Gastroesophageal sphincter (tissue), 4 donors: ENCODE data around the gene NCOA6. TPM values are rescaled to one million over a fixed set of nuclear protein-coding genes. Genes with fewer than 3 reads are reported as not detected.

Experiments used
- ATAC-seq: fragments of 150-250 bp; one replicate; pipeline ENCODE4 v1.9.1; 2016; ENCODE audit warnings: mild to moderate bottlenecking, moderate library complexity
- H3K27ac ChIP-seq, 4 donors: fragments of 200-600 bp; sonication (generic) in 3 of 4; 1 replicate in 3 of 4; 2 replicates in 1 of 4; pipeline ENCODE4 v1.5.1; 2016 to 2019
- H3K27me3 ChIP-seq: fragments of 200-600 bp; sonication (generic); one replicate; pipeline ENCODE4 v1.5.1; 2019
- H3K36me3 ChIP-seq, 2 donors: fragments of 200-600 bp; sonication (generic); one replicate each; pipeline ENCODE4 v1.5.1; 2019; ENCODE audit warnings: control low read depth in 1 of 2
- H3K4me1 ChIP-seq, 3 donors: fragments of 200-600 bp; sonication (generic); 1 replicate in 2 of 3; 2 replicates in 1 of 3; pipeline ENCODE4 v1.5.1; 2016 to 2019; ENCODE audit warnings: control low read depth in 2 of 3
- H3K4me3 ChIP-seq, 2 donors: fragments of 200-600 bp; sonication (generic); one replicate each; pipeline ENCODE4 v1.5.1; 2019; ENCODE audit warnings: mild to moderate bottlenecking in 1 of 2, moderate library complexity in 1 of 2
- H3K9me3 ChIP-seq, 3 donors: fragments of 200-600 bp; sonication (generic); one replicate each; pipeline ENCODE4 v1.5.1; 2017 to 2019; ENCODE audit warnings: control low read depth in 2 of 3
- CTCF ChIP-seq, 4 experiments: fragments of 200-600 bp in 2 of 4; fragments of 450-650 bp in 2 of 4; sonication (generic) in 1 of 4; IDR thresholded peaks; one replicate each; pipeline ENCODE4 v1.5.1; 2017 to 2019; ENCODE audit warnings: antibody characterized with exemption in 4 of 4, mild to moderate bottlenecking in 2 of 4, moderate library complexity in 2 of 4
- EP300 ChIP-seq: sonication (generic); formaldehyde crosslinking; IDR thresholded peaks from one replicate; pipeline ENCODE4 v1.6.1; 2017; ENCODE audit warnings: antibody characterized with exemption, mild to moderate bottlenecking
- POLR2A ChIP-seq, 2 donors: fragments of 450-650 bp; IDR thresholded peaks; one replicate each; pipeline ENCODE4 v1.6.1; 2017; ENCODE audit warnings: antibody characterized with exemption in 2 of 2, mild to moderate bottlenecking in 2 of 2, moderate library complexity in 1 of 2
- POLR2AphosphoS5 ChIP-seq: sonication (generic); formaldehyde crosslinking; IDR thresholded peaks from one replicate; pipeline ENCODE4 v1.6.1; 2017; ENCODE audit warnings: antibody characterized with exemption
- WGBS, 2 donors: methylation state at CpG; one replicate each; pipeline ENCODE4 v1.1.5; 2018; ENCODE audit warnings: low coverage in 1 of 2; 5-methylcytosine and 5-hydroxymethylcytosine counted together
- total RNA-seq, 4 donors: library from RNA; depleted of rRNA; stranded (reverse); fragments of >200 nt; gene quantifications; one replicate each; pipeline ENCODE4 v1.1.0, GENCODE V29; 2016

Gene NCOA6
- total RNA-seq, 4 donors from 2014 or later: 15.2 to 37.0 (median 25.8) TPM

- H3K4me1 ChIP-seq: peaks cover 0 to 75% (median 20%) of the 10 kb centered on the region in 3 donors
- no peaks in the 10 kb centered on the region for H3K9me3 ChIP-seq
- 83% methylated on average over 1 of the region's 3 CpGs; no CpG with 5 or more reads in 1 of the 2 donors for WGBS, 2 donors
- TF ChIP-seq POLR2AphosphoS5 (no peak), CTCF (IDR thresholded peaks at IDR 0.05) (no peak), POLR2A (IDR thresholded peaks at IDR 0.05) (no peak), EP300 (no peak)
- no peaks in the 10 kb centered on the region for H3K27me3 ChIP-seq
- H3K4me3 ChIP-seq: no peak overlapping the region
- ATAC-seq: no peak
- H3K27ac ChIP-seq: peak overlapping the region in 3 of 4 donors; percentile 94 to 100 (median 100)
- H3K36me3 ChIP-seq: peaks cover 0 to 15% of the 10 kb centered on the region in 2 donors
Measured at GRCh38 chr20:34706912-34707784, 118.3 kb downstream of the NCOA6 start.

GRCh38 chr20:34706302-34706875, 119.1 kb downstream of the NCOA6 start:
- Histone ChIP-seq H3K9me3 (no peaks in the 10 kb centered on the region), H3K27ac (peak overlapping the region; percentile 86 to 100 (median 97)), H3K27me3 (no peaks in the 10 kb centered on the region), H3K36me3 (peaks cover 0 to 8% of the 10 kb centered on the region in 2 donors), H3K4me3 (no peak overlapping the region), H3K4me1 (peaks cover 0 to 67% (median 20%) of the 10 kb centered on the region in 3 donors)
- TF ChIP-seq EP300 (no peak), CTCF (IDR thresholded peaks at IDR 0.05) (no peak), POLR2A (IDR thresholded peaks at IDR 0.05) (no peak), POLR2AphosphoS5 (no peak)
- no peak for ATAC-seq
- 80% methylated on average over 1 of the region's 1 CpG; no CpG with 5 or more reads in 1 of the 2 donors for WGBS, 2 donors

GRCh38 chr20:34705397-34706301, 119.8 kb downstream of the NCOA6 start:
- Histone ChIP-seq H3K9me3 (no peaks in the 10 kb centered on the region), H3K27ac (peak overlapping the region; percentile 86 to 100 (median 97)), H3K36me3 (peaks cover 0 to under 1% of the 10 kb centered on the region in 2 donors), H3K4me1 (peaks cover 0 to 60% (median 20%) of the 10 kb centered on the region in 3 donors), H3K4me3 (peak overlapping the region in 1 of 2 donors; percentile 62), H3K27me3 (no peaks in the 10 kb centered on the region)
- 29 to 44% methylated on average over 1 to 3 of the region's 6 CpGs for WGBS, 2 donors
- ATAC-seq: no peak
- TF ChIP-seq POLR2A (IDR thresholded peaks at IDR 0.05) (no peak), EP300 (no peak), POLR2AphosphoS5 (no peak), CTCF (IDR thresholded peaks at IDR 0.05) (peak in 2 of 4 experiments; percentile 32 to 37)

GRCh38 chr20:34705008-34705396, 120.4 kb downstream of the NCOA6 start:
- no peaks in the 10 kb centered on the region for H3K36me3 ChIP-seq
- 10 to 17% methylated on average over 2 of the region's 5 CpGs for WGBS, 2 donors
- no peak for ATAC-seq
- H3K27me3 ChIP-seq: no peaks in the 10 kb centered on the region
- H3K4me1 ChIP-seq: peaks cover 0 to 53% (median 16%) of the 10 kb centered on the region in 3 donors
- peak overlapping the region; percentile 86 to 100 (median 97) for H3K27ac ChIP-seq
- TF ChIP-seq POLR2A (IDR thresholded peaks at IDR 0.05) (no peak), CTCF (IDR thresholded peaks at IDR 0.05) (no peak), EP300 (no peak), POLR2AphosphoS5 (no peak)
- H3K9me3 ChIP-seq: no peaks in the 10 kb centered on the region
- H3K4me3 ChIP-seq: peak overlapping the region; percentile 46 to 62
